Uterus (tissue), 4 donors: Measurements from ENCODE around the gene USP47. TPM values are rescaled to one million over a fixed set of nuclear protein-coding genes. Genes with fewer than 3 reads are reported as not detected.

Experiments used
- DNase-seq, 2 donors: peaks; one replicate each; pipeline ENCODE4 v3.0.0-alpha.2; 2019 to 2020
- H3K27ac ChIP-seq, 2 donors: fragments of 200-600 bp; sonication (generic); 1 replicate in 1 of 2; 2 replicates in 1 of 2; pipeline ENCODE4 v1.5.1; 2016 to 2018
- H3K27me3 ChIP-seq, 2 donors: fragments of 200-600 bp; sonication (generic); one replicate each; pipeline ENCODE4 v1.5.1; 2018 to 2019; ENCODE audit warnings: control low read depth in 1 of 2
- H3K36me3 ChIP-seq, 2 donors: fragments of 200-600 bp; sonication (generic); one replicate each; pipeline ENCODE4 v1.5.1; 2019; ENCODE audit warnings: control low read depth in 1 of 2
- H3K4me1 ChIP-seq, 2 donors: fragments of 200-600 bp; sonication (generic); one replicate each; pipeline ENCODE4 v1.5.1; 2018 to 2019; ENCODE audit warnings: control low read depth in 1 of 2
- H3K4me3 ChIP-seq, 2 donors: fragments of 200-600 bp; sonication (generic); 1 replicate in 1 of 2; 2 replicates in 1 of 2; pipeline ENCODE4 v1.5.1; 2018 to 2019; ENCODE audit warnings: mild to moderate bottlenecking in 1 of 2
- H3K9me3 ChIP-seq, 2 donors: fragments of 200-600 bp; sonication (generic); one replicate each; pipeline ENCODE4 v1.5.1; 2019; ENCODE audit warnings: control low read depth in 1 of 2
- CTCF ChIP-seq, 4 experiments: fragments of 200-600 bp in 2 of 4; fragments of 450-650 bp in 2 of 4; sonication (generic) in 2 of 4; IDR thresholded peaks; one replicate each; pipeline ENCODE4 v1.5.1; 2016 to 2019; ENCODE audit warnings: antibody characterized with exemption in 4 of 4, mild to moderate bottlenecking in 2 of 4, moderate library complexity in 1 of 4
- POLR2A ChIP-seq, 2 donors: fragments of 450-650 bp; IDR thresholded peaks; one replicate each; pipeline ENCODE4 v1.6.1; 2016; ENCODE audit warnings: antibody characterized with exemption in 2 of 2, mild to moderate bottlenecking in 1 of 2, moderate library complexity in 1 of 2
- intact Hi-C: fragments of 100-400 bp; cut with DNase I; formaldehyde crosslinking; loops from one replicate; pipeline ENCODE4 v1.15.1; 2023; ENCODE audit warnings: low total_unique reads
- total RNA-seq, 4 donors: library from RNA; depleted of rRNA in 3 of 4; stranded (reverse); fragments of >200 nt in 3 of 4; gene quantifications; one replicate each; pipeline versions ENCODE4 v1.1.0 to v1.2.4, GENCODE V29; 2014 to 2023
- donor health status: DM: yes; HTN: yes; CAD: no.

The USP47 gene
- total RNA-seq, 4 donors from 2014 or later: 83.4 to 247 (median 146) TPM

GRCh38 chr11:11988681-11989261 lies 147.0 kb downstream of the USP47 start:
- H3K9me3 ChIP-seq: no peaks in the 10 kb centered on the region
- no peak overlapping the region for H3K27ac ChIP-seq
- H3K4me1 ChIP-seq: no peaks in the 10 kb centered on the region
- H3K4me3 ChIP-seq: no peak overlapping the region
- H3K27me3 ChIP-seq: no peaks in the 10 kb centered on the region
- TF ChIP-seq CTCF (IDR thresholded peaks at IDR 0.05) (no peak), POLR2A (IDR thresholded peaks at IDR 0.05) (no peak)
- intact Hi-C loops: no loop called here
- DNase-seq: no peak
- H3K36me3 ChIP-seq: no peaks in the 10 kb centered on the region

- intact Hi-C loops: no loop called here
- no peak overlapping the region for H3K4me3 ChIP-seq
- peak in 1 of 2 donors; percentile 15 for DNase-seq
- no peaks in the 10 kb centered on the region for H3K27me3 ChIP-seq
- H3K4me1 ChIP-seq: no peaks in the 10 kb centered on the region
- TF ChIP-seq CTCF (IDR thresholded peaks at IDR 0.05) (no peak), POLR2A (IDR thresholded peaks at IDR 0.05) (no peak)
- no peaks in the 10 kb centered on the region for H3K36me3 ChIP-seq
- no peaks in the 10 kb centered on the region for H3K9me3 ChIP-seq
- H3K27ac ChIP-seq: no peak overlapping the region
Observed at GRCh38 chr11:11989774-11990744, 148.3 kb downstream of the USP47 start.

- no peak overlapping the region for H3K4me3 ChIP-seq
- H3K27ac ChIP-seq: no peak overlapping the region
- intact Hi-C loops: no loop called here
- H3K27me3 ChIP-seq: no peaks in the 10 kb centered on the region
- no peak for TF ChIP-seq CTCF (IDR thresholded peaks at IDR 0.05)
- no peak for TF ChIP-seq POLR2A (IDR thresholded peaks at IDR 0.05)
- H3K4me1 ChIP-seq: no peaks in the 10 kb centered on the region
- DNase-seq: no peak
- no peaks in the 10 kb centered on the region for H3K36me3 ChIP-seq
- H3K9me3 ChIP-seq: no peaks in the 10 kb centered on the region
Observed at GRCh38 chr11:11992257-11993212, 150.8 kb downstream of the USP47 start.

- H3K27ac ChIP-seq: peak overlapping the region in 1 of 2 donors; percentile 53
- H3K4me1 ChIP-seq: no peaks in the 10 kb centered on the region
- H3K9me3 ChIP-seq: no peaks in the 10 kb centered on the region
- H3K27me3 ChIP-seq: no peaks in the 10 kb centered on the region
- TF ChIP-seq POLR2A (IDR thresholded peaks at IDR 0.05): no peak
- TF ChIP-seq CTCF (IDR thresholded peaks at IDR 0.05): no peak
- no peak overlapping the region for H3K4me3 ChIP-seq
- intact Hi-C loops: no loop called here
- H3K36me3 ChIP-seq: no peaks in the 10 kb centered on the region
- DNase-seq: no peak
Observed at GRCh38 chr11:11993839-11994238, 152.1 kb downstream of the USP47 start.
